ENCODE data around the gene PGM5.

DNA sequence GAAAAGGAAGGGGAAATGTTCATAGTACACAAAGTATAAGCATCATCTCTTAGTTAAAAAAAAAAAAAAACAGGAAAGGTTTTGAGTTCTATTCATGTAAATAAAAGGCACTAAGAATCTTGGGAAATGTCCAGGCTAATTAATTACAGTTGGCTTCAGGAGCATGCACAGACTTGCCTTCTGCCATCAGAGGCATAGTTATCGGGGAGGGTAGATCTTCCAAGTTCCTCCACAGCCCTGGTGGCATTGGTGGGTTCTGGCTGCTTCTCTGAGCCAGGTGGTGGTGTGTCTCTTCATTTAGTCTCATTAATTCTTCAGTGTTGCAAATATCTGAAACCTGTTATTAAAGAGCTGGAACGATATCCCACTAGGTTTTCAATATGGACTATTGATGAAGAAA lies 99.0 kb downstream of the PGM5 start:
- TF ChIP-seq EZH2 (IDR thresholded peaks at IDR 0.05; ENCODE audit: borderline replicate concordance) (no peak), CTCF (IDR thresholded peaks at IDR 0.05; ENCODE audit: poor library complexity) (no peak)

Data from hepatocyte (in vitro differentiated cells).